Neural progenitor cell (in vitro differentiated cells): Measurements from ENCODE around the gene SOS2.

Experiments used
- EZH2 ChIP-seq: fragments of 200-600 bp; sonication (generic); IDR thresholded peaks from 2 replicates; pipeline ENCODE4 v1.6.1; 2017; ENCODE audit warnings: antibody characterized with exemption, mild to moderate bottlenecking, moderate library complexity
- TF ChIP-seq, protein P1 (sequence below): fragments of 200-600 bp; sonication (generic); IDR thresholded peaks from 2 replicates; pipeline ENCODE4 v1.5.1; 2017; ENCODE audit warnings: antibody characterized with exemption, mild to moderate bottlenecking

DNA sequence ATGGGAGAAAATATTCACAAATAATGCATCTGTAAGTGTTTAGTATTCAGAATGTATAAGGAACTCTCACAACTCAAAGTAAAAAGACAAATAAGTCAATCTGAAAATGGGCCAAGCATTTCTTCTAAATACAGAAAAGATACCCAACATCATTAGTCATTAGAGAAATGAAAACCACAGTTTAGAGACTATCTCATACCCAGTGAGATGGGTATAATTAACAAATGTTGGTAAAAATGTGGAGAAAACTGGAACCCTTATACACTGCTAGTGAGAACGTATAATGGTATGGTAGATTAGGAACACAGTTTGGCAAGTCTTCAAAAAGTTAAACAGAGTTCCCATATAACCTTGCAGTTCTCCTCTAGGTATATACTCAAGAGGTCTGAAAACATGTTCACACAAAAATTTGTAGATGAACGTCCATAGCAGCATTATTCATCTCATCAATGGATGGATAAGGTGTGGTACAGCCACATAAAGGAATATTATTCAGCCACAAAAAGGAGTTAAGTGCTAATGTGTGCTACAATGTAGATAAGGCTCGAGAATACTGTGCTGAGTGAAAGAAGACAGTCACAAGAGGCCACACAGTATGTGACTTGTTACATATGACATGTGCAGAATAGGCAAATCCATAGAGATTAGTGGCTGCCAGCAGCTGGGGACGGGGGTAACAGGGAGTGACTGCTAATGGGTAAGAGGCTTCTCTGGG lies 120.9 kb downstream of the SOS2 start:
- TF ChIP-seq, protein P1, sequence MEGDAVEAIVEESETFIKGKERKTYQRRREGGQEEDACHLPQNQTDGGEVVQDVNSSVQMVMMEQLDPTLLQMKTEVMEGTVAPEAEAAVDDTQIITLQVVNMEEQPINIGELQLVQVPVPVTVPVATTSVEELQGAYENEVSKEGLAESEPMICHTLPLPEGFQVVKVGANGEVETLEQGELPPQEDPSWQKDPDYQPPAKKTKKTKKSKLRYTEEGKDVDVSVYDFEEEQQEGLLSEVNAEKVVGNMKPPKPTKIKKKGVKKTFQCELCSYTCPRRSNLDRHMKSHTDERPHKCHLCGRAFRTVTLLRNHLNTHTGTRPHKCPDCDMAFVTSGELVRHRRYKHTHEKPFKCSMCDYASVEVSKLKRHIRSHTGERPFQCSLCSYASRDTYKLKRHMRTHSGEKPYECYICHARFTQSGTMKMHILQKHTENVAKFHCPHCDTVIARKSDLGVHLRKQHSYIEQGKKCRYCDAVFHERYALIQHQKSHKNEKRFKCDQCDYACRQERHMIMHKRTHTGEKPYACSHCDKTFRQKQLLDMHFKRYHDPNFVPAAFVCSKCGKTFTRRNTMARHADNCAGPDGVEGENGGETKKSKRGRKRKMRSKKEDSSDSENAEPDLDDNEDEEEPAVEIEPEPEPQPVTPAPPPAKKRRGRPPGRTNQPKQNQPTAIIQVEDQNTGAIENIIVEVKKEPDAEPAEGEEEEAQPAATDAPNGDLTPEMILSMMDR = no peak
- TF ChIP-seq EZH2 = no peak
